Brain microvascular endothelial cell (primary cell): ENCODE results near the gene PTPRN2.

ENCODE experiments used
- DNase-seq: peaks from one replicate; pipeline ENCODE4 v3.0.0-alpha.2; 2020
- H3K27ac ChIP-seq: fragments of 250-450 bp; sonication (Bioruptor Pico); 2 replicates; pipeline ENCODE4 v1.5.1; 2020; ENCODE audit warnings: mild to moderate bottlenecking, moderate library complexity
- H3K27me3 ChIP-seq: fragments of 250-450 bp; sonication (Bioruptor Pico); replicated peaks from 2 replicates; pipeline ENCODE4 v1.5.1; 2020; ENCODE audit warnings: mild to moderate bottlenecking
- H3K36me3 ChIP-seq: fragments of 250-450 bp; sonication (Bioruptor Pico); replicated peaks from 2 replicates; pipeline ENCODE4 v1.5.1; 2020; ENCODE audit warnings: mild to moderate bottlenecking
- H3K4me3 ChIP-seq: 2 replicates; pipeline ENCODE4 v1.5.1; 2011; ENCODE audit warnings: low read depth, mild to moderate bottlenecking, control low read depth, low read length, moderate library complexity
- CTCF ChIP-seq: IDR thresholded peaks from 2 replicates; pipeline ENCODE4 v1.5.1; 2011; ENCODE audit warnings: low read depth, mild to moderate bottlenecking, moderate library complexity, low read length, control low read depth, inconsistent platforms; ENCODE audit errors: missing control alignments
- in situ Hi-C: cut with HindIII; loops from 2 replicates; pipeline ENCODE4 v1.10.0; 2017; ENCODE audit warnings: low sequenced_read_pairs, low pct_ligation_motif_present

Gene PTPRN2

GRCh38 chr7:157638563-157638962 is 949.1 kb downstream of the PTPRN2 start:
- no peaks in the 10 kb centered on the region for H3K36me3 ChIP-seq
- TF ChIP-seq CTCF, result no peak
- H3K4me3 ChIP-seq, result no peak overlapping the region
- in situ Hi-C loops, result no loop called here
- no peak for DNase-seq
- no peaks in the 10 kb centered on the region for H3K27me3 ChIP-seq
- no peak overlapping the region for H3K27ac ChIP-seq

GRCh38 chr7:157637216-157637949 is 950.2 kb downstream of the PTPRN2 start:
- DNase-seq, result no peak
- no peaks in the 10 kb centered on the region for H3K27me3 ChIP-seq
- H3K36me3 ChIP-seq, result no peaks in the 10 kb centered on the region
- in situ Hi-C loops, result no loop called here
- no peak overlapping the region for H3K27ac ChIP-seq
- TF ChIP-seq CTCF, result no peak
- no peak overlapping the region for H3K4me3 ChIP-seq

GRCh38 chr7:157635669-157636068 is 952.0 kb downstream of the PTPRN2 start:
- H3K27ac ChIP-seq, result no peak overlapping the region
- H3K27me3 ChIP-seq, result no peaks in the 10 kb centered on the region
- H3K36me3 ChIP-seq, result no peaks in the 10 kb centered on the region
- in situ Hi-C loops, result no loop called here
- DNase-seq, result no peak
- H3K4me3 ChIP-seq, result no peak overlapping the region
- no peak for TF ChIP-seq CTCF

GRCh38 chr7:157635148-157635500 is 952.5 kb downstream of the PTPRN2 start:
- no peaks in the 10 kb centered on the region for H3K27me3 ChIP-seq
- in situ Hi-C loops, result no loop called here
- no peak for DNase-seq
- no peak overlapping the region for H3K4me3 ChIP-seq
- no peaks in the 10 kb centered on the region for H3K36me3 ChIP-seq
- no peak for TF ChIP-seq CTCF
- H3K27ac ChIP-seq, result no peak overlapping the region

GRCh38 chr7:157634401-157635147 is 953.0 kb downstream of the PTPRN2 start:
- no peak for DNase-seq
- no peak for TF ChIP-seq CTCF
- no peaks in the 10 kb centered on the region for H3K36me3 ChIP-seq
- in situ Hi-C loops, result no loop called here
- H3K27me3 ChIP-seq, result no peaks in the 10 kb centered on the region
- no peak overlapping the region for H3K27ac ChIP-seq
- no peak overlapping the region for H3K4me3 ChIP-seq
